PFSK-1 (cell line): ENCODE measurements around the gene ARHGAP27.

ENCODE experiments used
- FOXP2 ChIP-seq: optimal IDR thresholded peaks from 2 replicates; pipeline ENCODE3; 2011; ENCODE audit warnings: borderline replicate concordance, control low read depth, inconsistent platforms; ENCODE audit not compliant: insufficient read depth; ENCODE audit errors: extremely low read length, extremely low read depth
- POLR2AphosphoS5 ChIP-seq: IDR thresholded peaks from 2 replicates; pipeline ENCODE4 v1.6.1; 2012; ENCODE audit warnings: low read depth, mild to moderate bottlenecking, control low read depth, low read length, moderate library complexity
- REST ChIP-seq, 2 experiments: IDR thresholded peaks; 2 replicates each; pipeline versions ENCODE4 v1.6.1 to v1.8.0; 2011 to 2012; ENCODE audit warnings: low read depth in 2 of 2, low read length in 2 of 2, control low read depth in 1 of 2, inconsistent platforms in 1 of 2, mild to moderate bottlenecking in 1 of 2, moderate library complexity in 1 of 2; ENCODE audit not compliant: insufficient read depth in 1 of 2
- SIN3A ChIP-seq: IDR thresholded peaks from 2 replicates; pipeline ENCODE4 v1.6.1; 2012; ENCODE audit warnings: mild to moderate bottlenecking, low read length, moderate library complexity, borderline replicate concordance; ENCODE audit not compliant: insufficient read depth
- TAF1 ChIP-seq: IDR thresholded peaks from 2 replicates; pipeline ENCODE4 v1.6.1; 2012; ENCODE audit warnings: low read length, control low read depth, borderline replicate concordance; ENCODE audit not compliant: insufficient read depth

The ARHGAP27 gene

DNA sequence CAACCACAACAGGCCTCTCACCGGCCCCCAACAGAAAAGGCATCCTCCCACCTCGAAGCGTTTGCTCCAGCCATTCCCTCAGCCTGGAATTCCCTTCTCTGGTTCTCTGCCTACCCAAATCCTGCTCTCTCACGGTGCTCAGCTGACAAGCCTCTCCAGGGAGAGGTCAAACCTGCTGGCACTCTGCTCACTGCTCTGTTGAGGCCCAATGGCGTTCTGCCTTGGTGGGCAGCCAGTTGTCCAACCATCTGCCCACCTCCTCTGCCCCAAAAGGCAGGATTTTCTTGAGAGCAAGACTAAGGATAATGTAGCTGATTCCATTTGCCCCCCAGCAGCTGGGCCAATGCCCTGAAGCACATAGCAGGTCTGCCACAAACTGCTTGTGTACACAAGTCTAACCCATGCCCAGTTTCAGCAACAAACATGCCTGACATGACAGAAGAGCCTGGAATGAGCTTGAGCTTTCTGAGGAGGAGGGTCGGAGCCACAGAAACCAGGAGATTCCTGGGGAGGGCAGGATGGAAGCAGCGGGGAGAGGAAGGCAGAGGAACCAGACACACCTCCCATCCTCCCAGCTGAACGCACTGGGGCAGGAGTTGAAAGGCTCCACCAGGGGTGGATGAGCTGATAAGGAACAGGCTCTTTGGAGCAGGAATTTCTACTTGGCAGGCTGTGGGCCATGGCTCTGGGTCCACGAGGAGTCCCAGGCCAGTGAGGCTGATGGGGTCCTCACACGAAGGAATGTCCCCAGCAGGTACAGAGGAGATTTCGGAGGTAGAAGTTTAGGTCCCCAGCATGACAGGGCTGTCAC lies 23.9 kb downstream of the ARHGAP27 start:
- TF ChIP-seq TAF1 (no peak), POLR2AphosphoS5 (no peak)

DNA sequence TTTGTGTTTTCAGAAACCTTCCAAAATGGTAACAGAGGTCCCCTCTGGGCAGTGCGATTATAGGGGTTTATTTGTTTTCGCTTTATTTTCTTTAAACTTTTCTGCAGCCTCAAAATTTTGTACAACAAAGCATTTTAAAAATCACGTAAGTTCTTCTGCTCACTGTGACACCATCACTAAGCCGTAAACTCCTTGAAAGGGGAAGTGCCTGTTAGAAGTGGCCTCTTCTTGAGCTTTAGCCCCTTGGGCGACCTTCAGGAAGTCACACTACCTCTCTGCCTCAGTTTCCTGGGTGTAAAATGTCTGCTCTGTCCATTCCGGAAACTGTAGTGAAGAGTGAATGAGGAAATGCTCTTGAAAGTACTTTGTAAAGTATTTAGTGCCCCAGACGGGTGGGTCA lies 26.6 kb downstream of the ARHGAP27 start:
- TF ChIP-seq TAF1 (no peak), FOXP2 (no peak), POLR2AphosphoS5 (no peak), SIN3A (no peak), REST (IDR thresholded peaks at IDR 0.05; ENCODE audit: insufficient read depth in 1 of 2, low read depth in 2 of 2, low read length in 2 of 2) (no peak)

DNA sequence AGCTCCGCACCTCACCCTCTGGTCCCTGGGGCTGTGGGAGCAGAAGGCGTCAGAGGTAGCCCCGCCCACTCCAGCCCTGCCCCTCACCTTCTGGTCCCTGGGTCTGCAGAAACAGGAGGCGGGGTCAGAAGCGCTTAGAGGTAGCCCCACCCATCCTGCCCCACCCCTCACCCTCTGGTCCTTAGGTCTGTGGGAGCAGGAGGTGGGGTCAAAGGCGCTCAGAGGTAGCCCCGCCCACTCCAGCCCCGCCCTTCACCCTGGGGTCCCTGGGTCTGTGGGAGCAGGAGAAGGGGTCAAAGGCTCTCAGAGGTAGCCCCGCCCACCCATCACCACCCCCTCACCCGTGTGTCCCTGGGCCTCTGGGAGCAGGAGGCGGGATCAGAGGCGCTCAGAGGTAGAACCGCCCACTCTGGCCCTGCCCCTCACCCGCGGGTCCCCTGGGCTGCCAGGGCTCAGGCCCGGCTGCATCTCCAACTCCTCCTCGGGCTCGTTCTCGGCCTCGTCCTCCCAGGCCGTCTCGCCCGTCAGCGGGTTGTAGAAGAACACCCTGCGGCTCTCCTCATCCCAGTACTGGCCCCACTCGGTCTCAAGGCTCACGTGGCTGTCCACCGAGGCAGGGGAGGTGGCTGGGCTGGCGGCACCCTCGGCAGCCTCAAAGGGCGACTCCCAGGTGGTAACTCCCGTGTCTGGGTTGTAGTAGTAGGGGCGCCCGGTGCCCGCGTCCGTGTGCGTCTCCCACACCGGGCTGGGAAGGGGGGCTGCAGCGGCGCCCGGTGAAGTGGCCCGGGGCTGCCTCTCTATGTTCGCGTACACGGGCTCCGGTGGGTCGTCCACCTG lies 27.2 kb downstream of the ARHGAP27 start:
- no peak for TF ChIP-seq POLR2AphosphoS5
- no peak for TF ChIP-seq FOXP2
- no peak for TF ChIP-seq TAF1
- no peak for TF ChIP-seq SIN3A
- TF ChIP-seq REST (IDR thresholded peaks at IDR 0.05; ENCODE audit: insufficient read depth in 1 of 2, low read depth in 2 of 2, low read length in 2 of 2), result no peak

GRCh38 chr17:45404870-45405249 lies 27.8 kb downstream of the ARHGAP27 start:
- TF ChIP-seq POLR2AphosphoS5, result no peak
- TF ChIP-seq TAF1, result no peak

- TF ChIP-seq REST (IDR thresholded peaks at IDR 0.05; ENCODE audit: insufficient read depth in 1 of 2, low read depth in 2 of 2, low read length in 2 of 2), result no peak
- no peak for TF ChIP-seq SIN3A
- TF ChIP-seq FOXP2, result no peak
- TF ChIP-seq POLR2AphosphoS5, result no peak
- no peak for TF ChIP-seq TAF1
Observed at GRCh38 chr17:45403906-45404490, 28.7 kb downstream of the ARHGAP27 start.

- no peak for TF ChIP-seq POLR2AphosphoS5
- TF ChIP-seq REST (IDR thresholded peaks at IDR 0.05; ENCODE audit: insufficient read depth in 1 of 2, low read depth in 2 of 2, low read length in 2 of 2), result no peak
- no peak for TF ChIP-seq FOXP2
- no peak for TF ChIP-seq TAF1
- TF ChIP-seq SIN3A, result no peak
Observed at GRCh38 chr17:45402916-45403315, 29.8 kb downstream of the ARHGAP27 start.
